Peyer's patch (tissue), 4 donors: ENCODE results near the gene GABRG3.

Source experiments
- POLR2A ChIP-seq, 2 donors: fragments of 450-650 bp; IDR thresholded peaks; one replicate each; pipeline ENCODE4 v1.5.1; 2017; ENCODE audit warnings: antibody characterized with exemption in 2 of 2, mild to moderate bottlenecking in 2 of 2, moderate library complexity in 2 of 2
- TF ChIP-seq, protein P1 (sequence below), 6 experiments: fragments of 450-650 bp in 4 of 6; fragments of 200-600 bp in 2 of 6; sonication (generic) in 1 of 6; IDR thresholded peaks; one replicate each; pipeline ENCODE4 v1.5.1; 2017 to 2019; ENCODE audit warnings: antibody characterized with exemption in 6 of 6, mild to moderate bottlenecking in 3 of 6, moderate library complexity in 1 of 6

DNA sequence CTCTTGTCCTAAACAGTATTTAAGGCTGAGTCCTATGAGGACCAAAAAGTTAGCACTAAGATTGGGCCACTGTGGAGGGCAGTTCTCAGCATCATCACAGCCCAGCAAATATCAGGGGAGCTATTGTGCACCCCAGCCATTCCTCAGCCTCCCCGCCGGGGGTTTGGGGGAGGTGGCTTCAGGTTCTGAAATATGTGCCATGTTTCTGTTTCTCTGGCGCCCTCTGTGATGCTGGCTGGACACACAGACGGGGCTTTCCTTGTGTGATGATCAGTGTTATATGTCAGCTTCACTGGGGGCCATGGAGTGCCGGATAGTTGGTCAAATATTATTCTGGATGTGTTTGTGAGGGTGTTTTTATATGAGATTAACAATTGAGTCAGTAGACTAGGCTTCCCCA lies 106.8 kb downstream of the GABRG3 start:
- no peak for TF ChIP-seq POLR2A (IDR thresholded peaks at IDR 0.05)
- TF ChIP-seq, protein P1, sequence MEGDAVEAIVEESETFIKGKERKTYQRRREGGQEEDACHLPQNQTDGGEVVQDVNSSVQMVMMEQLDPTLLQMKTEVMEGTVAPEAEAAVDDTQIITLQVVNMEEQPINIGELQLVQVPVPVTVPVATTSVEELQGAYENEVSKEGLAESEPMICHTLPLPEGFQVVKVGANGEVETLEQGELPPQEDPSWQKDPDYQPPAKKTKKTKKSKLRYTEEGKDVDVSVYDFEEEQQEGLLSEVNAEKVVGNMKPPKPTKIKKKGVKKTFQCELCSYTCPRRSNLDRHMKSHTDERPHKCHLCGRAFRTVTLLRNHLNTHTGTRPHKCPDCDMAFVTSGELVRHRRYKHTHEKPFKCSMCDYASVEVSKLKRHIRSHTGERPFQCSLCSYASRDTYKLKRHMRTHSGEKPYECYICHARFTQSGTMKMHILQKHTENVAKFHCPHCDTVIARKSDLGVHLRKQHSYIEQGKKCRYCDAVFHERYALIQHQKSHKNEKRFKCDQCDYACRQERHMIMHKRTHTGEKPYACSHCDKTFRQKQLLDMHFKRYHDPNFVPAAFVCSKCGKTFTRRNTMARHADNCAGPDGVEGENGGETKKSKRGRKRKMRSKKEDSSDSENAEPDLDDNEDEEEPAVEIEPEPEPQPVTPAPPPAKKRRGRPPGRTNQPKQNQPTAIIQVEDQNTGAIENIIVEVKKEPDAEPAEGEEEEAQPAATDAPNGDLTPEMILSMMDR (IDR thresholded peaks at IDR 0.05): no peak
